Glutamatergic neuron (in vitro differentiated cells): Measurements from ENCODE around the gene SLC27A6. TPM values are rescaled to one million over a fixed set of nuclear protein-coding genes. Genes with fewer than 3 reads are reported as not detected.
A peak's percentile ranks its signal among the peaks of the same experiment; 100 is the strongest.

Source experiments
- DNase-seq: peaks from one replicate; pipeline ENCODE4 v3.0.0; 2022
- H3K27ac Mint-ChIP-seq: one replicate; pipeline ENCODE4 v1.8.0; 2020; ENCODE audit warnings: mild to moderate bottlenecking, mixed read lengths, inconsistent platforms; ENCODE audit not compliant: unreplicated experiment
- H3K27me3 Mint-ChIP-seq: one replicate; pipeline ENCODE4 v1.8.0; 2020; ENCODE audit warnings: mild to moderate bottlenecking, moderate library complexity, mixed read lengths, inconsistent platforms; ENCODE audit not compliant: unreplicated experiment
- H3K36me3 Mint-ChIP-seq: one replicate; pipeline ENCODE4 v1.8.0; 2020; ENCODE audit warnings: mild to moderate bottlenecking, mixed read lengths, inconsistent platforms; ENCODE audit not compliant: unreplicated experiment
- H3K4me1 Mint-ChIP-seq: one replicate; pipeline ENCODE4 v1.8.0; 2020; ENCODE audit warnings: mild to moderate bottlenecking, low read depth, mixed read lengths, inconsistent platforms; ENCODE audit not compliant: unreplicated experiment
- H3K4me3 Mint-ChIP-seq: one replicate; pipeline ENCODE4 v1.8.0; 2020; ENCODE audit warnings: mild to moderate bottlenecking, mixed read lengths, inconsistent platforms; ENCODE audit not compliant: unreplicated experiment
- H3K9me3 Mint-ChIP-seq: one replicate; pipeline ENCODE4 v1.8.0; 2020; ENCODE audit warnings: mild to moderate bottlenecking, moderate library complexity, mixed read lengths, inconsistent platforms; ENCODE audit not compliant: unreplicated experiment
- CTCF ChIP-seq: fragments of 200-600 bp; sonication (generic); IDR thresholded peaks from one replicate; pipeline ENCODE4 v1.5.0; 2021; ENCODE audit not compliant: partially characterized antibody, unreplicated experiment
- long read RNA-seq: library from polyadenylated mRNA; unstranded; transcript quantifications from one replicate; pipeline ENCODE4 v2.0.0, GENCODE V29; 2020; ENCODE audit not compliant: unreplicated experiment
- total RNA-seq: library from RNA; stranded (reverse); fragmentation: NEBNext Ultra II Directional; extraction: Animal tissue kit (Norgen Biotek cat#: 25700); gene quantifications from one replicate; pipeline ENCODE4 v1.2.1, GENCODE V29; 2021; ENCODE audit not compliant: unreplicated experiment

Gene SLC27A6
- total RNA-seq: not detected
- long read RNA-seq: 0 reads

- peaks cover 11% of the 10 kb centered on the region for H3K36me3 Mint-ChIP-seq
- no peak for TF ChIP-seq CTCF
- peaks cover 3% of the 10 kb centered on the region for H3K9me3 Mint-ChIP-seq
- peaks cover 5% of the 10 kb centered on the region for H3K27me3 Mint-ChIP-seq
- no peaks in the 10 kb centered on the region for H3K4me1 Mint-ChIP-seq
- H3K27ac Mint-ChIP-seq: peak within 1 kb of the TSS; percentile 1
- DNase-seq: peak; percentile 54
- H3K4me3 Mint-ChIP-seq: peak within 1 kb of the TSS; percentile 78
Observed at GRCh38 chr5:128965011-128965637, at the start of gene SLC27A6. TSS of gene SLC27A6 (plus strand) at chr5:128965488. CDS start at chr5:128966138, 650 bp downstream.

- Mint-ChIP-seq H3K4me3 (no peak overlapping the region), H3K4me1 (no peaks in the 10 kb centered on the region), H3K9me3 (no peaks in the 10 kb centered on the region), H3K27me3 (no peaks in the 10 kb centered on the region), H3K27ac (no peak overlapping the region), H3K36me3 (no peaks in the 10 kb centered on the region)
- DNase-seq: no peak
- TF ChIP-seq CTCF: no peak
Observed at GRCh38 chr5:128919542-128919941, 45.7 kb upstream of the SLC27A6 start.

- no peaks in the 10 kb centered on the region for H3K4me1 Mint-ChIP-seq
- no peak overlapping the region for H3K4me3 Mint-ChIP-seq
- H3K27ac Mint-ChIP-seq: no peak overlapping the region
- no peak for TF ChIP-seq CTCF
- H3K27me3 Mint-ChIP-seq: no peaks in the 10 kb centered on the region
- H3K9me3 Mint-ChIP-seq: no peaks in the 10 kb centered on the region
- no peak for DNase-seq
- H3K36me3 Mint-ChIP-seq: no peaks in the 10 kb centered on the region
Observed at GRCh38 chr5:128920345-128921215, 44.7 kb upstream of the SLC27A6 start.

- TF ChIP-seq CTCF: no peak
- H3K27ac Mint-ChIP-seq: no peak overlapping the region
- peaks cover 1% of the 10 kb centered on the region for H3K9me3 Mint-ChIP-seq
- DNase-seq: no peak
- no peaks in the 10 kb centered on the region for H3K36me3 Mint-ChIP-seq
- H3K27me3 Mint-ChIP-seq: no peaks in the 10 kb centered on the region
- no peaks in the 10 kb centered on the region for H3K4me1 Mint-ChIP-seq
- H3K4me3 Mint-ChIP-seq: no peak overlapping the region
Observed at GRCh38 chr5:128924299-128924698, 41.0 kb upstream of the SLC27A6 start.

GRCh38 chr5:128925973-128926372, 39.3 kb upstream of the SLC27A6 start:
- H3K27me3 Mint-ChIP-seq: no peaks in the 10 kb centered on the region
- no peak overlapping the region for H3K4me3 Mint-ChIP-seq
- H3K9me3 Mint-ChIP-seq: peaks cover 1% of the 10 kb centered on the region
- no peak for TF ChIP-seq CTCF
- no peaks in the 10 kb centered on the region for H3K36me3 Mint-ChIP-seq
- DNase-seq: no peak
- H3K4me1 Mint-ChIP-seq: no peaks in the 10 kb centered on the region
- no peak overlapping the region for H3K27ac Mint-ChIP-seq
